Stomach (tissue), 9 donors: ENCODE data around the gene VEPH1. TPM values are rescaled to one million over a fixed set of nuclear protein-coding genes. Genes with fewer than 3 reads are reported as not detected.
A peak's percentile ranks its signal among the peaks of the same experiment; 100 is the strongest.

Source experiments
- DNase-seq, 2 donors: peaks; one replicate each; pipeline versions ENCODE4 v3.0.0 to v3.0.0-alpha.2; 2013 to 2019
- H3K27ac ChIP-seq, 5 donors: fragments of 200-600 bp in 4 of 5; sonication (generic) in 4 of 5; one replicate each; pipeline ENCODE4 v1.5.1; 2013 to 2019; ENCODE audit warnings: mild to moderate bottlenecking in 1 of 5, moderate library complexity in 1 of 5
- H3K27me3 ChIP-seq, 3 donors: fragments of 200-600 bp; sonication (generic); one replicate each; pipeline ENCODE4 v1.5.1; 2017 to 2019; ENCODE audit warnings: mixed run types in 1 of 3
- H3K36me3 ChIP-seq, 4 donors: fragments of 200-600 bp; sonication (generic); 1 replicate in 3 of 4; 2 replicates in 1 of 4; pipeline ENCODE4 v1.5.1; 2016 to 2019
- H3K4me1 ChIP-seq, 4 donors: fragments of 200-600 bp; sonication (generic); one replicate each; pipeline ENCODE4 v1.5.1; 2016 to 2019
- H3K4me3 ChIP-seq, 4 donors: fragments of 200-600 bp; sonication (generic) in 3 of 4; one replicate each; pipeline ENCODE4 v1.5.1; 2016 to 2019; ENCODE audit warnings: mild to moderate bottlenecking in 1 of 4
- H3K9me3 ChIP-seq, 4 donors: fragments of 200-600 bp; sonication (generic); one replicate each; pipeline ENCODE4 v1.5.1; 2016 to 2019
- CTCF ChIP-seq, 7 experiments: fragments of 450-650 bp in 4 of 7; fragments of 200-600 bp in 3 of 7; sonication (generic) in 3 of 7; IDR thresholded peaks; one replicate each; pipeline ENCODE4 v1.5.1; 2016 to 2019; ENCODE audit warnings: antibody characterized with exemption in 7 of 7, control low read depth in 2 of 7, mild to moderate bottlenecking in 1 of 7
- EP300 ChIP-seq: sonication (generic); formaldehyde crosslinking; IDR thresholded peaks from one replicate; pipeline ENCODE4 v1.6.1; 2017; ENCODE audit warnings: antibody characterized with exemption
- POLR2A ChIP-seq, 4 donors: fragments of 450-650 bp; IDR thresholded peaks; one replicate each; pipeline ENCODE4 v1.6.1; 2016; ENCODE audit warnings: antibody characterized with exemption in 4 of 4, control low read depth in 2 of 4, mild to moderate bottlenecking in 1 of 4, moderate library complexity in 1 of 4
- POLR2AphosphoS5 ChIP-seq, 3 donors: sonication (generic); formaldehyde crosslinking; IDR thresholded peaks; one replicate each; pipeline ENCODE4 v1.6.1; 2016; ENCODE audit warnings: antibody characterized with exemption in 3 of 3
- WGBS, 5 donors: extraction: QIAGEN DNeasy Blood & Tissue Kit in 3 of 5; methylation state at CpG; one replicate each; pipeline versions ENCODE4 v1.1.5 to v1.1.7; 2013 to 2018; 5-methylcytosine and 5-hydroxymethylcytosine counted together
- intact Hi-C: fragments of 100-400 bp; cut with DNase I; formaldehyde crosslinking; loops from one replicate; pipeline ENCODE4 v1.15.1; 2023; ENCODE audit warnings: low total_unique reads
- polyA plus RNA-seq, 3 donors: library from polyadenylated mRNA; stranded (reverse); fragments of 200-250 nt; gene quantifications; one replicate each; pipeline ENCODE4 v1.2.3, GENCODE V29; 2013
- total RNA-seq, 5 donors: library from RNA; depleted of rRNA; stranded (reverse); fragments of >200 nt; gene quantifications; one replicate each; pipeline versions ENCODE4 v1.1.0 to v1.2.3, GENCODE V29; 2014 to 2016
- donor health status: healthy with polysubstance abuse.
- donor health status: Bipolar disorder and iron deficiency.
- donor health status: healthy.

Gene VEPH1
- total and polyA plus RNA-seq, 8 donors, result 0.58 to 9.4 (median 1.5) TPM; not detected in 1

GRCh38 chr3:157464321-157464720 lies 38.9 kb downstream of the VEPH1 start:
- DNase-seq, result peak in 1 of 2 donors; percentile 30
- Histone ChIP-seq H3K9me3 (no peaks in the 10 kb centered on the region), H3K4me3 (no peak overlapping the region), H3K27ac (no peak overlapping the region), H3K36me3 (no peaks in the 10 kb centered on the region), H3K4me1 (no peaks in the 10 kb centered on the region), H3K27me3 (no peaks in the 10 kb centered on the region)
- no peak for TF ChIP-seq POLR2AphosphoS5 (IDR thresholded peaks at IDR 0.05)
- TF ChIP-seq CTCF (IDR thresholded peaks at IDR 0.05), result no peak
- TF ChIP-seq POLR2A (IDR thresholded peaks at IDR 0.05), result no peak
- no peak for TF ChIP-seq EP300
- WGBS, 5 donors, result 58 to 75% (median 64%) methylated on average over 3 of the region's 3 CpGs
- intact Hi-C loops, result no loop called here

GRCh38 chr3:157463816-157464215 lies 39.4 kb downstream of the VEPH1 start:
- 67 to 95% (median 81%) methylated on average over 1 of the region's 1 CpG for WGBS, 5 donors
- intact Hi-C loops, result no loop called here

GRCh38 chr3:157460253-157460652 lies 43.0 kb downstream of the VEPH1 start:
- H3K4me3 ChIP-seq, result no peak overlapping the region
- H3K27ac ChIP-seq, result no peak overlapping the region
- H3K9me3 ChIP-seq, result no peaks in the 10 kb centered on the region
- 50 to 68% (median 60%) methylated on average over 2 of the region's 2 CpGs for WGBS, 5 donors
- intact Hi-C loops, result no loop called here
- no peak for TF ChIP-seq POLR2AphosphoS5 (IDR thresholded peaks at IDR 0.05)
- no peak for TF ChIP-seq EP300
- TF ChIP-seq CTCF (IDR thresholded peaks at IDR 0.05), result no peak
- TF ChIP-seq POLR2A (IDR thresholded peaks at IDR 0.05), result no peak
- H3K36me3 ChIP-seq, result no peaks in the 10 kb centered on the region
- no peaks in the 10 kb centered on the region for H3K4me1 ChIP-seq
- no peak for DNase-seq
- H3K27me3 ChIP-seq, result no peaks in the 10 kb centered on the region

More at GRCh38 chr3:157463816-157464215, 39.4 kb downstream of the VEPH1 start:
- H3K27ac ChIP-seq, result no peak overlapping the region
- no peaks in the 10 kb centered on the region for H3K36me3 ChIP-seq
- no peaks in the 10 kb centered on the region for H3K9me3 ChIP-seq
- DNase-seq, result no peak
- H3K4me1 ChIP-seq, result no peaks in the 10 kb centered on the region
- no peak overlapping the region for H3K4me3 ChIP-seq
- no peaks in the 10 kb centered on the region for H3K27me3 ChIP-seq
- TF ChIP-seq POLR2AphosphoS5 (IDR thresholded peaks at IDR 0.05), result no peak
- TF ChIP-seq POLR2A (IDR thresholded peaks at IDR 0.05), result no peak
- TF ChIP-seq EP300, result no peak

- Histone ChIP-seq H3K27ac (no peak overlapping the region), H3K4me3 (no peak overlapping the region), H3K27me3 (no peaks in the 10 kb centered on the region), H3K4me1 (no peaks in the 10 kb centered on the region), H3K36me3 (no peaks in the 10 kb centered on the region), H3K9me3 (no peaks in the 10 kb centered on the region)
- DNase-seq, result no peak
- intact Hi-C loops, result no loop called here
- TF ChIP-seq POLR2AphosphoS5 (IDR thresholded peaks at IDR 0.05) (no peak), CTCF (IDR thresholded peaks at IDR 0.05) (no peak), EP300 (no peak), POLR2A (IDR thresholded peaks at IDR 0.05) (no peak)
- WGBS, 5 donors, result 53 to 71% (median 69%) methylated on average over 2 of the region's 2 CpGs
These were observed 43.5 kb downstream of the VEPH1 start for GRCh38 chr3:157459706-157460105.

GRCh38 chr3:157453824-157454223 lies 49.4 kb downstream of the VEPH1 start:
- WGBS, 5 donors, result 69 to 96% (median 81%) methylated on average over 1 of the region's 1 CpG
- intact Hi-C loops, result no loop called here

More at GRCh38 chr3:157453824-157454223, 49.4 kb downstream of the VEPH1 start:
- no peaks in the 10 kb centered on the region for H3K4me1 ChIP-seq
- no peaks in the 10 kb centered on the region for H3K9me3 ChIP-seq
- H3K36me3 ChIP-seq, result no peaks in the 10 kb centered on the region
- no peak overlapping the region for H3K27ac ChIP-seq
- H3K27me3 ChIP-seq, result no peaks in the 10 kb centered on the region
- TF ChIP-seq EP300 (no peak), POLR2AphosphoS5 (IDR thresholded peaks at IDR 0.05) (no peak), CTCF (IDR thresholded peaks at IDR 0.05) (no peak), POLR2A (IDR thresholded peaks at IDR 0.05) (no peak)
- no peak overlapping the region for H3K4me3 ChIP-seq
- DNase-seq, result no peak
